Stimulated activated CD4-positive, alpha-beta T cell treated with anti-CD3 and anti-CD28 coated beads, Interleukin-2, amount 100 ng/mL, for 48 hours (primary cell): ENCODE data around the gene CANT1.
"Not testable (repeated sequence)": the region's sequence is repeated elsewhere in the genome, so short reads cannot be mapped to it uniquely, and the experiment has no call there.

Source experiments
- DNase-seq, 2 donors: peaks; one replicate each; pipeline ENCODE4 v3.0.0-alpha.2; 2020

Gene CANT1

DNA sequence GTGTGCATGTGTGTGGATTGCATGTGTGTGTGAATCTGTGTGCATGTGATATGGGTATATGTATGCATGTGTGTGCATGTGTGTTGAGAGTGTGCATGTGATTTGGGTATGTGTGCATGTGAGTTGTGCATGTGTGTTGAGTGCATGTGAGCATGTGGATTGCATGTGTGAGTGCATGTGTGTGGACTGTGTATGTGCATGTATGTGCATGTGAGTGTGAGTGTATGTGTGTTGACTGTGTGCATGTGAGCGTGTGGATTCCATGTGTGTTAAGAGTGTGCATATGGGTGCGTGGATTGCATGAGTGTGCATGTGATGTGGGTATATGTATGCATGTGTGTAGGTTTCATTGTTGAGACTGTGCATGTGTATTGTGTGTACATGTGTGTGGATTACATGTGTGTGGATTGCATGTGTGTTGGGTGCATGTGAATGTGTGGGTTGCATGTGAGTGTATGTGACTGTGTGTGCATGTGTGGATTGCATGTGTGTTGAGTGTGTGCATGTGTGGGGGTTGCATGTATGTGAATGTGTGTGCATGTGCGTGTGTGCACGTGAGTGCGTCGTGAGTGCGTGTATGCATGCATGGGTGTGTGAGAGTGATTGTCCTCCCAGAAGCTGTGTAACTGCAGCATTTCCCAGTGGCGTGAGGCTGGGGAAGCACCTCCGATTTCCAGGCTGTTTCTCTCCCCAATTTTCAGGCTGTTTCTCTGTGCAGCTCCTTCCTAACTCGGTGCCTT, 33.8 kb upstream of the CANT1 start:
- DNase-seq: no peak

DNA sequence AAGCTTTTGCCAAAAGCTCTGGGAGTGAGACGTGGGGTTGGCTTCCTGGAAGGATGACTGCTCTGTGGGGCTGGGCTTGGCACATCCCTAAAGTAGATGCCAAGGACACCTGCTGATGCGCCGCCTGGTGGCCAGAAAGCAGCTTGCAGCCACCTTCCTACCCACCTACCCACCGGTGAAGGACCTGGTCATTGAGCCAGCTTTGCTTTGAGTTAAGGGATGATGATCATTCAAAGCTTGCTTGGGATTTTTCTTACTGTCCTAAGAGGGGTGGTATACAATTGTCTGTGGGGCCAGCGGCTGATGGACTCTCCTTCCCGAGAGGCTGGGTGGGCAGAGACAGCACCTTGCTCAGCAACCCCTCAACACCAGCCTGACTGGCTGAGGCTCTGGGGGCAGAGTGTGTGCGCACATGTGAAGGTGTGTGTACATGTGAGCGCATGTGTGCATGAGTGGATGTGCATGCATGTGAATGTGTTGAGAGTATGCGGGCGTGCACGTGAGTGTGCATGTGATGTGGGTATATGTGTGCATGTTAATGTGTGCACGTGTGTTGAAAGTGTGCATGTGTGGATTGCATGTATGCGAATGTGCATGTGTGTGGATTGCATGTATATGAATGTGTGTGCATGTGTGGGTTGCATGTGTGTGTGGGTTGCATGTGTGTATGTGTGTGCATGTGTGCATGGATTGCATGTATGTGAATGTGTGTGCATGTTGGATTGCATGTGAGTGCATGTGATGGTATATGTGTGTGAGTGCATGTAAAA, 33.0 kb upstream of the CANT1 start:
- DNase-seq: peak; percentile 71 to 73

DNA sequence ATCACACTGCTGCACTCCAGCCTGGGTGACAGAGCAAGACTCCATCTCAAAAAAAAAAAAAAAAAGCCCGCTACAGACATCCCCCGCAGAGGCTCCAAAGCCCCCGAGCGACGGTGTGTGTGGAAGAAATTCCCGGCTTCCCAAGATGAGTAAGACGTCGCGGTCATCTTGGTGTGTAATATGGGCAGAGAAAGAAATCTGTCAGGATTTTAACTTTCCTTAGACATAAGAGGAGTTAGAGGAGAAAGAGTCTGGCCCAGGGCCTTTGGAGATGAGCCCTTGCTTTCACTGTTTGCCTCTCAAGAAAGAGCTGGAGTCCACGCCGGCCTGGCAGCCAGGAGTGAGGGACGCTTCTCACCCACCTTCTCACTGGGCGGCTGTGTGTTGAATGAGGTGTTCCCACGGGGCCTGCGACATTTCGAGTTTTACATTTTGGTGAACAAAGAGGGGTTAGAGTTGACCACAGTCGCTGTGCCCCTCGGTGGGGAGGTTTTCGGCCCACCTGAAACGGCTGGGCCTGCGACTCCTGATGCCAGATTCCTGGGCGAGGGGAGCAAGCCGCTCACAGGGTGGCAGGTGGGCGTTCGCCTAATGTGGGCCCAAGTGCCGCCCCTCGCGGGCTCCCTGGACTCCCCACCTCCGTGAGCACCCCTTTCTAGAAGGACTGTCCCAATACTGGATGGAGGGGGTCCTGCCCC, 32.3 kb upstream of the CANT1 start:
- no peak for DNase-seq

DNA sequence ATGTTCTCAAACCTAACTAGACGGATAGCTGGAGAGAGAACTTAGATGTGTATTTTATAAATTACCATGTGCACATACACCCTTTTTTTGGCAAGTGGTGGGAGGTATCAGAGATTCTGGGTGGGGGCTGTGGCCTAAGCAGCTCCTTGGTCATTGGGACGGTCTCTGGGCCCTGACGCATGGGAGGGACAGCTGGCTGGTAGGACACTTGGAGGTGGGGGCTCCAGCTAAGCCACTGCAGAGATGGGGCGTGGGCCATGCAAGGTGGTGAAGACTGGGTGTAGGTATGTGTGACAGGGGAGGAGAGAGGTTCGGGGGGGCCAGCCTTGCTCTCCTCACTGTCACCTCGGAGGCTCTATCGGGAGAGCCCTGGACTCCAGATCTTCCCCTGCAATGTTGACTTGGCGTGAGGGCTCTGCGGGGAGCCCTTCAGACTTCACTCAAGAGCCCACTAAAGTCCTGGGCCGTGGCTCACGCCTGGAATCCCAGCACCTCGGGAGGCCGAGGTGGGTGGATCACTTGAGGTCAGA, 31.5 kb upstream of the CANT1 start:
- no peak for DNase-seq

DNA sequence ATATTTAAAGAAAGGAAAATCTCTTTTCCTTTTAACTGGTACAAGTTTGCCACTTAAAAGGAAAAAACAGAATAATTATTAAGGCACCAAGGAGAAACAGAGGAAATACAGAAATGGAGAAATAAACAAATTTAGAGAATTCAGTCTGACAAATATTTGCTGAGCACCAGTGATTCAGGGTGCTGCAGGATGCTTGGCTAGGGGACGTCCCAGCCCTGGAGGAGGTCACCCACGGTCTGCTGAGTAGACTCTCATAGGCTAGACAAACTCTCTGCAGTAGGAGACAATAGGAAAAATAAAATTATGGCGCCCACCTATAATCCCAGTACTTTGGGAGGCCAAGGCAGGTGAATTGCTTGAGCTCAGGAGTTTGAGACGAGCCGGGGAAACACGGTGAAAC, 30.3 kb upstream of the CANT1 start:
- no peak for DNase-seq

DNA sequence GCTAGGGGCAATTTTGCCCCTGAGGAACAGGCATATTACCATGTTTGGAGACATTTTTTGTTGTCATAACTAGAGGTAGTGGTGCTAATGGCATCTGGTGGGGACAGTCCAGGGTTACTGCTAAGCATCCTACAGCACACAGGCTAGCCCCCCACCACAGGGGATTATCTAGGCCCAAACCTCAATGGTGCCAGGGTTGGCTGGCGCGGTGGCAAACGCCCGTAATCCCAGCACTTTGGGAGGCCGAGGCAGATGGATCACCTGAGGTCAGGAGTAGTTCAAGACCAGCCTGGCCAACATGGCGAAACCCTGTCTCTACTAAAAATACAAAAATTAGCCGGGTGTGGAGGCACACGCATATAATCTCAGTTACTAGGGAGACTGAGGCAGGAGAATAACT, 29.6 kb upstream of the CANT1 start:
- no peak for DNase-seq

DNA sequence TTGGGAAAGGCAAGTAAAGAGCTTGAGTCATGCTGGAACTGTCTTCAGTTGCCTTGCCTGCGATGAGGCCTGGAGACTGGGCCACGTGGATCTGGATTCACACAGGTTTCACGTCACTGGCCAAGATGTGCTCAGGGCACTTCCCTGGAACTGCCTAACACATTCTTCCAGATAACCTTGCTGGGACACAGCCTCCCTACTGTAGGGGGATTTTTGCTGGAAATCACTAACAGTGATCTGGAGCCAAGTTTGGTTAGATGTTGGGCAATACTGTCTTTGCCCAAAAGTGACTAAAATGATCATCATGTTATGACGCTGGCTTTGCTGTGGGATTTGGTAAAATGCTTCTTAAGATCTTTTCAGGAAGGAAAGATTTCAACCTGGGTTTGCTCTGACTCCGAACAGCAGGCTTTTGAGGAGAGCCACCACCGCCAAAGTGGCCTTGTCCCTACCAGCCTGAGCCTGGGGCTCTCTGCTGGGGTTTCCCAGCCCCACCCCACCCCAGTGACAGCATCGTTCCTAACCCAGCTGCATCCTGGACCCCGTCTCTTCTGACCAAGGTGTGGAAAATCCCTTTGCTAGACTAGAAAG, 29.1 kb upstream of the CANT1 start:
- no peak for DNase-seq

DNA sequence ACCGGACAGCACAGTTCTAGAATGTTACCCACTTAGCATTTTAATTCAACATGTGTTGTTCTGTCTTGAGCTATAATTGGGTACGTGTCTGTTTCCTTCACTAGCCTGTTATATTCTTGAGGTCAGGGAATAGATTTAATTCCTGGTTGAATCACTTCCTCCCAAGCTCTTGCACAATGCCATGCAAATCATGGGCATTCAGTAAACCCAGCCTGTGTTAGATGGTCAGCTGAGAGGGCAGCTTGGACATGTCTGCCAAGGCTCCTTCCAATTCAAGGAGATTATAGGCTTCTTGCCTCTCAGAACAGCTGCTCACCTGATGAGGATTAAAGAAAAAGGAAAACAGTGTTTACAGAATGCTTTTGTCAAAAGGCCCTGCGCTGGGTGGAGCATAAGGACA, 27.0 kb upstream of the CANT1 start:
- DNase-seq: no peak

DNA sequence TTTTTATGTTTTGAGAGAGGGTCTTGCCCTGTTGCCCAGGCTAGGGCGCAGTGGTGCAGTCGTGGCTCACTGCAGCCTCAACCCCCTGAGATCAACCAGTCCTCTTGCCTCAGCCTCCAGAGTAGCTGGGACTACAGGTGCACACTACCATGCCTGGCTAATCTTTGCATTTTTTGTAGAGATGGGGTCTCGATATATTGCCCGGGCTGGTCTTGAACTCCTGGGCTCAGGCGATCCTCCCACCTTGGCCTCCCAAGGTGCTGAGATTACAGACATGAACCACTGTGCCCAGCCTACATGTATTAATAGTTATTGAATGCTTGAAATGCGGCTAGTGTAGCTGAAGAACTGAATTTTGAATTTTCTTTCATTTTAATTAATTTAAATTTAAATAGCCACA, 26.6 kb upstream of the CANT1 start:
- DNase-seq: no peak

DNA sequence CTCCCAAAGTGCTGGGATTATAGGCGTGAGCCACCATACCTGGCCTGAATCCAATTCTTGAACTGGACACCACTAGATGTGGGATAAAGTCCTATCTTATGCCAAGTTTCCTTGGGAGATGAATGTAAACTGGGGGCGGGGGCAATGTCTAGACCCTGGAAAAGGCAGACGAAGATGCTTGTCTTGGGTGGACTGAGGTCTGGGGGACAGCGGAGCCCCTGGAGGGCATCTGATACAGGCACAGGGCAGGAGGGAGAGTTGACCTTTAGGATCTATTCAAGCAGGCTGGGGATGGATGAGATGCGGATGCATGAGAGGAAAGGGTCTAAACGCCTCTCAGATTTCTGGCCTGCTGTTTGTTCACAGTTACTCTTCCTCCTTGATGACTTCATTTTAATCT, 26.1 kb upstream of the CANT1 start:
- DNase-seq: no peak

DNA sequence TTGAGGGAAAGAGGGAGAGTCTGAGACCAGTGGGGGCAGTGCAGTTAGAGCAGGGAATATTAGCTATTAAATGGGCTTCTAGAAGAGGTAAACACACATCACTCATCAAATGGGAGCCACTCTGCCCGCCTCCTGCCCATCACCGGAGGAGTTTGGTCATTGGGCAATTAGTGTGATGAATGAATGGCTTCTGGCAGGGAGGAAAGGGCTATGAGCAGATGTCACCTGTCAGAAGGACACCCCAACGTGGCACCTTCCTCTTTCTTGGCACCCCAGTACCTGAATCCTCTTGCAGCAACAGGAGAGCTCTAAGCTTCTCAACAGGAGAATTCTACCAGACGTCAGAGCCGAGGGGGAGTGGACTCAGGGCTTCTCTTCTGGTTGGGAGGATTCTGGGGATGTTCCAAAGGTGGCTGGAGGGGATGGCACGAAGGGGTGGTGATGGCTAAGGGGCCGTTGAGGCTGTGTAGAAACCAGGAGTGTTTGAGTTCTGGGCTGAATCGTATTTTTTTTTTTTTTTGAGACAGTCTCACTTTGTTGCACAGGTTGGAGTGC, 25.4 kb upstream of the CANT1 start:
- DNase-seq: no peak

DNA sequence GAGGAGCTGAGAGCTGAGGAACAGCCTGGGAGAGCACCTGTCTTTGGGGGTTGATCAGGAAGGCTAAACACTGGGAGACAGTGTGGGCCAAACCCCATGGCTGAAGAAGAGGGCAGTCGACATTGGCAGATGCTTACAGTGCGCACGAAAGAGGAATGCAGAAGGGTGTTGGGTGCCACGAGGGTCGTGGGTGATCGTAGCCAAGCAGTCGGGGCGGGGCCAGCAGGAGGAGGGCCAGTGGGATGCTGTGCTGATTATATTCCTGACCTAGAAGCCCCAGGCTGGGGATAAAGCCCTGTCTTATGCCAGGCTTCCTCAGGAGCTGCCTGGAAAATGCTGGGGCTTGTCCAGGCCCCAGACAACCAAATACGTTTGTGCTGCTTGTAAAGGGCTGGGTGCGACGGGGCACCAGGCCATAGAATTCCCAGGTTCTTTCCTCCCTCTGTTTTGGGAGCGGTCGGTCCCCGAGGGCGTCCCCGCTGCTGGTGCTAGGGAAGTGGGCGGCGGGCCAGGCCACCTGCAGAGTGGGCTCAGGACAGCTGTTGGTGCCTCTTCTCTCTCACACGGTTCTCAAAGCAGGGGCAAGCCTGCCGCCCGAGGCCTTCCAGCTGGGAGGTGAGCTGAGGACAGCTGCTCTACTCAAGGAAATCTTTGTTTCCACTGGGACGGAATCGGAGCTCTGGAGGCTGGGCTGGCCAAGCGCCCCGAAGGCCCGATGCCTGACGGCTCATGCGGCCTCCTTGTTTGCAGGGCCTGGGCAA, 24.4 kb upstream of the CANT1 start:
- DNase-seq: no peak

DNA sequence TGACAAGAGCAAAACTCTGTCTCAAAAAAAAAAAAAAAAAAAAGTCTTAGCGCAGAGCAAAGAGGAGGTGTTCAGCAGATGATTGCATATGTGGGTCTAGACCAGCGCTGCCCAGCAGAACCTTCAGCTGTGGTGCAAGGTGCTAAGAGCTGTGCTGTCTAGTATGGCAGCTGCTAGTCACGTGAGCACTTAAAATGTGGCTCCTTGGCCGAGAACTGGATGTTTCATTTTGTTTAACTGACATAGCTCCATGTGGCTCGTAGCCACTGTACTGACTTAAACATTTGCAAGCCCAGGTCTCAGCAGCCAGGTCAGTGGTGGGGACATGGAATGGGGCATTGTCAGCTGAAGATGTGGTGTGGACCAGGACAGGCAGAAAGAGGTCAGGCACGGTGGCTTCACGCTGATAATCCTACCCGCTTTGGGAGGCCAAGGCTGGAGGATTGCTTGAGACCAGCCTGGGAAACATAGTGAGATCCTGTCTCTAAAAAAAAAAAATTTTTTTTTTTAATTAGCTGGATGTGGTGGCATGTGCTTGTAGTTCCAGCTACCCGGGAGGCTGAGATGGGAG, 23.6 kb upstream of the CANT1 start:
- no peak for DNase-seq

DNA sequence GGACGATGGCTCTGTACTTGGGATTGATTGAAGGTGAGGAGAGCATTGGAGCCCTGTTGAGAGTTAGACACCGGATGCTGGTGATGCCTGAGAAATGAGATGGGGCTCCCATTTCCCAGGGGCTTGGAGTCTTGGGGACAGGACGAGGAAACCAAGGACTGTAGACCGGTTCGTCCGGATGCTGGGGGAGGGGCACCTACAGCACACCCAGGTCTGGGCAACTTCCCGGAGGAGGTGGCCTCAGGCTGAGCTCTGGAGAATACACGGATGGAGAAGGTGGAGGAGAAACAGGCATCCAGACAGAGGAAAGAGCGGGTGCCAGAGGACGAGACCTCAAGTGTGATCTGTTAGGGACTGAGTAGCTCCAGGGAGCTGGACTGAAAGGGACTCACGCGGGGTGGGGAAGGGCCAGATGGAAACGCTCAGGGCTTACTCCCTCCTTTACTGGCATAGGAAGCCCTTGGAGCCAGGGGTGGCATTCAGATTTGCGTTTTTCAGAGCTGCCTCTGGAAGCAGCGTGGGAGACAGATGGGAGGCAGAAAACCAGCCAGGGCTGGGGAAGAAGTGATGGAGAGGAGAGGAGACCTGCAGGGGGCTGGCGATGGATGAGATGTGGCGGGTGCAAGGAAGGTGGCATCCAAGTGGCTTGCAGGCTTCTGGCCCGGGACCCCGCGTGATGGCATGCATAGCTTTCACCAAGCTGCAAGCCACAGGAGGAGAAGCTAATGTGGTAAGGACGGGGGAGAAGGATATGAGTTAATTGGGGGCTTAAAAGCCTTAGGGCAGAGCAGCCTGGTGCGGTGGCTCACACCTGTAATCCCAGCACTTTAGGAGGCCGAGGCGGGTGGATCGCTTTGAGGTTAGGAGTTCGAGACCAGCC, 22.7 kb upstream of the CANT1 start:
- DNase-seq: no peak

DNA sequence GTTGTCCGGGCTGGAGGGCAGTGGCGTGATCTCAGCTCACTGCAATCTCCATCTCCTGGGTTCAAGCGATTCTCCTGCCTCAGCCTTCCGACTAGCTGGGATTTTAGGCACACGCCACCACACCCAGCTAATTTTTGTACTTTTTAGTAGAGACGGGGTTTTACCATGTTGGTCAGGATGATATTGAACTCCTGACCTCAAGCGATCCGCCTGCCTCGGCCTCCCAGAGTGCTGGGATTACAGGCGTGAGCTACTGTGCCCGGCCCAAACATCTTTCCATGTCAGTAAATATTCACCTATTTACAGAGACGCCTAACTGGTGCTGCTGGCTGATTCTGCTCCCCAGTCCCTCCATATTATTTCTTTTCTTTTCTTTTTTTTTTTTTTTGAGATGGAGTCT, 21.1 kb upstream of the CANT1 start:
- not testable (repeated sequence) for DNase-seq

DNA sequence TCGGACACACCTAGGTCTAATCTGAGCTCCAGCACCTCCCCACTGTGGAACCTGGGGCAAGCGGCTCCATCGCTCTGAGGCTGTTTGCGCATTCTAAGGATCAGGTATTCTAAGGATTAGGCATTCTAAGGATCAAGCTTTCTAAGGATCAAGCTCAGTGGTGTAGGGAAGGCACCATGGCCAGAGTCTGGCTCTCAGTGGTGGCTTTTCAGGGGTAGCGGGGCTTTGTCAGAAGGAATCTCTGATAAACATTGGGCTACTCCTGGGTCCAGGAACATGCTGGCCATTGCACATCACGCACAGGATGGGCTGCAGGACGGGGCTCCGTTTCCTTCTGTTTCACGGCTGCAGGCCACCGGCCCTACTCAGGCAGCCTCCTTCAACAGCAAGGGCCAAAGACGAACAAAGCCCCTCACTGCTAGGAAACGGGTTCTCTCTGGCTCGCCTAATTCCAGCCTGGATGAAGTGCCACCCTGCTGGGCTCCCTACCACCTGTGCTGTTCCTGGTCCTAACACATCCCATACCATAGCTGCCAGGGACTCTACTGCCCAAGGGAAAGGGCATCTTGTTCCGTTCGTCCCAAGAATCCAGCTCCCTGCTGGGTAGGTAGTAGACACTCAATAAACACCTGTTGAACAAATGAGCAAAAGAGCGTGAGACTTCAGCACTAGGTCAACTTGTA, 19.9 kb upstream of the CANT1 start:
- DNase-seq: no peak

DNA sequence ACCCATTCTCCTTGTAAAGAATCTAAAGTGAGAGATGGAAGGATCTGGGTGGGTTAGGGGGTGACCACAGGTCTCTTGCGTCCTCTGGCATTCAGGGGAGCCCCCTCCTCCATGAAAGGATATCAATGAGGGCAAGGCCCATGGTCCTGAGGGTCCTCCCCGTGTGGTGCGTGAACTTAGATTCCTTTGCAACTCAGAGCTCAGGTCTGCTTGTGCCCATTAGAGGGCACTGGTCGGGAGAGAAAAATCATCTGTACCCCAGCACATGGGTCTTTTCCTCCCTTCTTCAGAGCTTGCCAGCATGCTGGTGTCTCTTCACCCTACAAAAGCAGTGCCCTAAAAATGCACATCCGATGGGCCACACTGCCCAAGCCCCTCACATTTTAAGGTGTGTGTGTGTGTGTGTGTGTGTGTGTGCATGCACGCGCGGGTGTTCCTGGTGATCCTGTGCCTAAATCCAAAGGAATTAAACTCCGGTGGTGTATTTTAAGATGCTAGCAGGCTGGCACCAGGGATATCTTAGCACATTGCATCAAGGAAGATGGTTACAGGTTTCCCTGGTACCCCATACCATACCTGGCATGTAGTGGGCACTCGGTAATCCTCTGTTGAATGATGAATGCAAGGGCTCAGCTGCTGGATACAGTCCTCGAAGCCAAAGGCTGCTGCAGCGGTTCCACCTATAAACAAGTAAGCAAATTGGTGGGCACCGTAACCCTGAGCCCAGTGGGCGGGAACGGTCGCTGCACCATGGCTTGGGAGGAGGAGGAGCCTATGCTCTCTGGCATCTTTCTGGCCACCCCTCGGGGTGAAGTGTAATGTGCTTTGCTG, 19.1 kb upstream of the CANT1 start:
- no peak for DNase-seq

DNA sequence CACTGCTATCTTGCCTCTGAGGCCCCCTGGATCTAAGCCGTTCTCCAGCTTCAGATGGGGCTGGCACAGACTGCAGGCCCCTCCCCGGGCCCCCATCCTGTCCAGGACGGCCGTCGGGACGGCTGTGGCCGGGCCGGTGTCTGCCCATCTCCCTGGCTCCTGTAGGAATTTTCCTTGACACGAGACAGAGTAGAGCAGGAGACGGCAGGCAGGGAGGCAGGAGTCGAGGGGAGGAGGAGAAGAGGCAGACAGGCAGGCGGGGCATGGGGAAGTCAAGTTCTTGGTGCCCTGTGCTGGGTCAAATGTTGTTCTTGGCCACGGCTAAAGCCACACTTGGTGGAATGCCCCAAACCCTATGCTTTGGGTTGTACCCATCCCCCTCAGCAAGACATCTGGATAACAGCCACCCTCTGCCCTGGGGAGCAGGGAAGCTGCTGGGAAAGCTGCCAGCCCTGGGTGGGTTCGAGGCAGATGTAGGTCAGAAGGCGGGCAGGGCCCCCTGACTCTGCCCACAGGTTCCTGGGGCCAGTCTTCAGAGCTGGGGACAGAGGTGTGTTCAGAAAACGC, 18.4 kb upstream of the CANT1 start:
- DNase-seq: no peak
